Measurements from ENCODE around the gene SETD7.

SETD7 gene

GRCh38 chr4:139460565-139460964 lies 95.5 kb downstream of the SETD7 start:
- H3K4me3 ChIP-seq (ENCODE audit: low read depth, low read length), result no peak overlapping the region
- no peak for TF ChIP-seq CTCF (IDR thresholded peaks at IDR 0.05; ENCODE audit: insufficient read depth, low read length, missing control alignments)
- no peak for DNase-seq (ENCODE audit: low read depth, low spot score)
- POLR2A ChIA-PET, result no interaction called here
- CTCF ChIA-PET, result interaction anchor here (0.9 kb wide), 1 partner anchor 45 kb away, joined by 3 read pairs; no protein-coding TSS in a partner anchor

GRCh38 chr4:139458999-139459398 lies 97.0 kb downstream of the SETD7 start:
- H3K4me3 ChIP-seq (ENCODE audit: low read depth, low read length), result no peak overlapping the region
- no peak for DNase-seq (ENCODE audit: low read depth, low spot score)
- ChIA-PET POLR2A (no interaction called here), CTCF (no interaction called here)
- TF ChIP-seq CTCF (IDR thresholded peaks at IDR 0.05; ENCODE audit: insufficient read depth, low read length, missing control alignments), result no peak

GRCh38 chr4:139458543-139458942 lies 97.5 kb downstream of the SETD7 start:
- POLR2A ChIA-PET, result no interaction called here

GRCh38 chr4:139457318-139457717 lies 98.7 kb downstream of the SETD7 start:
- no peak for TF ChIP-seq CTCF (IDR thresholded peaks at IDR 0.05; ENCODE audit: insufficient read depth, low read length, missing control alignments)
- CTCF ChIA-PET, result interaction anchor here (0.7 to 1.5 kb wide), 5 partner anchors 10 to 282 kb away, joined by 3 read pairs; no protein-coding TSS in a partner anchor
- no peak overlapping the region for H3K4me3 ChIP-seq (ENCODE audit: low read depth, low read length)
- no peak for DNase-seq (ENCODE audit: low read depth, low spot score)
- POLR2A ChIA-PET, result no interaction called here

More at GRCh38 chr4:139458543-139458942, 97.5 kb downstream of the SETD7 start:
- DNase-seq (ENCODE audit: low read depth, low spot score), result no peak
- no peak overlapping the region for H3K4me3 ChIP-seq (ENCODE audit: low read depth, low read length)
- TF ChIP-seq CTCF (IDR thresholded peaks at IDR 0.05; ENCODE audit: insufficient read depth, low read length, missing control alignments), result no peak
- CTCF ChIA-PET, result no interaction called here

- ChIA-PET CTCF (interaction anchor here (0.8 to 1.0 kb wide), 3 partner anchors 39 to 199 kb away, joined by 3 read pairs; no protein-coding TSS in a partner anchor), POLR2A (no interaction called here)
- peak overlapping the region; percentile 98 for H3K4me3 ChIP-seq (ENCODE audit: low read depth, low read length)
- no peak for TF ChIP-seq CTCF (IDR thresholded peaks at IDR 0.05; ENCODE audit: insufficient read depth, low read length, missing control alignments)
- DNase-seq (ENCODE audit: low read depth, low spot score), result no peak
Observed at GRCh38 chr4:139455126-139455538, 100.9 kb downstream of the SETD7 start.

- peak; percentile 44 for DNase-seq (ENCODE audit: low read depth, low spot score)
- ChIA-PET POLR2A (no interaction called here), CTCF (no interaction called here)
Observed at GRCh38 chr4:139454111-139455045, 101.6 kb downstream of the SETD7 start, which contains the start of gene RAB33B. Gene RAB33B (plus strand): TSS chr4:139454121. CDS start chr4:139454196, 75 bp downstream.

More at GRCh38 chr4:139454111-139455045, 101.6 kb downstream of the SETD7 start, which contains the start of gene RAB33B:
- peak within 1 kb of the TSS; percentile 98 for H3K4me3 ChIP-seq (ENCODE audit: low read depth, low read length)
- TF ChIP-seq CTCF (IDR thresholded peaks at IDR 0.05; ENCODE audit: insufficient read depth, low read length, missing control alignments), result no peak
